Fibroblast of lung (primary cell): Measurements from ENCODE around the gene TGFBRAP1. TPM values are rescaled to one million over a fixed set of nuclear protein-coding genes. Genes with fewer than 3 reads are reported as not detected.

Experiments
- DNase-seq, 2 donors: peaks; one replicate each; pipeline versions ENCODE4 v3.0.0 to v3.0.0-alpha.2; 2010; ENCODE audit warnings: low read depth in 2 of 2
- H2AFZ ChIP-seq: 2 replicates; pipeline ENCODE4 v1.5.1; 2012; ENCODE audit warnings: low read length, control low read depth, inconsistent platforms
- H3K27ac ChIP-seq: 2 replicates; pipeline ENCODE4 v1.5.1; 2011; ENCODE audit warnings: low read length, control low read depth; ENCODE audit not compliant: insufficient read depth
- H3K27me3 ChIP-seq: 2 replicates; pipeline ENCODE4 v1.5.1; 2011; ENCODE audit warnings: mild to moderate bottlenecking, low read length; ENCODE audit not compliant: control insufficient read depth, insufficient read depth
- H3K36me3 ChIP-seq: 2 replicates; pipeline ENCODE4 v1.5.1; 2011; ENCODE audit warnings: low read length; ENCODE audit not compliant: control insufficient read depth, insufficient read depth
- H3K4me1 ChIP-seq: 2 replicates; pipeline ENCODE4 v1.5.1; 2011; ENCODE audit warnings: low read length; ENCODE audit not compliant: control insufficient read depth, insufficient read depth; ENCODE audit errors: extremely low read depth
- H3K4me2 ChIP-seq: 2 replicates; pipeline ENCODE4 v1.5.1; 2011; ENCODE audit warnings: low read length, control low read depth; ENCODE audit not compliant: insufficient read depth; ENCODE audit errors: extremely low read depth
- H3K4me3 ChIP-seq, 4 experiments: fragments of 200-600 bp in 1 of 4; sonication (generic) in 1 of 4; replicated peaks in 1 of 4; 2 replicates each; pipeline ENCODE4 v1.5.1; 2011 to 2016; ENCODE audit warnings: low read length in 4 of 4, low read depth in 3 of 4, mild to moderate bottlenecking in 3 of 4, control low read depth in 2 of 4, inconsistent platforms in 1 of 4, mixed read lengths in 1 of 4; ENCODE audit not compliant: insufficient read depth in 1 of 4; ENCODE audit errors: control extremely low read depth in 1 of 4
- H3K79me2 ChIP-seq: 2 replicates; pipeline ENCODE4 v1.5.1; 2012; ENCODE audit warnings: mild to moderate bottlenecking, low read length, inconsistent platforms; ENCODE audit not compliant: control insufficient read depth, insufficient read depth
- H3K9ac ChIP-seq: 2 replicates; pipeline ENCODE4 v1.5.1; 2011; ENCODE audit warnings: mild to moderate bottlenecking, low read length, control low read depth; ENCODE audit not compliant: insufficient read depth
- H3K9me3 ChIP-seq: 2 replicates; pipeline ENCODE4 v1.5.1; 2012; ENCODE audit warnings: low read depth, low read length; ENCODE audit not compliant: control insufficient read depth, insufficient read depth
- H4K20me1 ChIP-seq: 2 replicates; pipeline ENCODE4 v1.5.1; 2011; ENCODE audit warnings: low read length; ENCODE audit not compliant: control insufficient read depth, insufficient read depth; ENCODE audit errors: extremely low read depth
- CTCF ChIP-seq, 2 donors: IDR thresholded peaks in 1 of 2; conservative IDR thresholded peaks in 1 of 2; 1 replicate in 1 of 2; 2 replicates in 1 of 2; pipeline ENCODE4 v1.5.1; 2011 to 2012; ENCODE audit warnings: low read length in 2 of 2, control low read depth in 1 of 2, inconsistent platforms in 1 of 2, low read depth in 1 of 2, mild to moderate bottlenecking in 1 of 2
- EZH2 ChIP-seq: IDR thresholded peaks from 2 replicates; pipeline ENCODE4 v1.5.1; 2012; ENCODE audit warnings: low read length, control low read depth, mild to moderate bottlenecking; ENCODE audit errors: missing control alignments
- polyA plus RNA-seq, 2 donors: library from polyadenylated mRNA; depleted of rRNA in 1 of 2; stranded (reverse) in 1 of 2; unstranded in 1 of 2; fragments of >200 nt; gene quantifications; 2 replicates each; pipeline ENCODE4 v1.2.1, GENCODE V29; 2011 to 2012; ENCODE audit warnings: missing spikeins in 1 of 2
- total RNA-seq: library from RNA; depleted of rRNA; stranded (reverse); fragments of >200 nt; gene quantifications from 2 replicates; pipeline ENCODE4 v1.2.1, GENCODE V29; 2014

TGFBRAP1 gene
- total and polyA plus RNA-seq, 2 donors (not counting 1 experiment from before 2014, with no cell fraction given) = 8.5 to 14.9 TPM

- Histone ChIP-seq H3K27ac (peak overlapping the region; percentile 44), H3K9ac (no peak overlapping the region), H3K9me3 (no peaks in the 10 kb centered on the region), H3K79me2 (peaks cover 41% of the 10 kb centered on the region), H3K27me3 (no peaks in the 10 kb centered on the region), H3K4me1 (peaks cover 31% of the 10 kb centered on the region), H3K4me3 (no peak overlapping the region), H4K20me1 (no peaks in the 10 kb centered on the region), H3K4me2 (no peak overlapping the region), H2AFZ (no peak overlapping the region), H3K36me3 (peaks cover 23% of the 10 kb centered on the region)
- DNase-seq = peak; percentile 80 to 90
- TF ChIP-seq EZH2 (no peak), CTCF (conservative IDR thresholded peaks at IDR 0.05 in 1 of 2, IDR thresholded peaks at IDR 0.05 in 1 of 2; ENCODE audit: low read depth in 1 of 2, low read length in 2 of 2) (peak; percentile 74 to 87)
Observed at GRCh38 chr2:105369777-105370690, 40.5 kb upstream of the TGFBRAP1 start.

GRCh38 chr2:105368759-105369408 is 39.3 kb upstream of the TGFBRAP1 start:
- peaks cover 35% of the 10 kb centered on the region for H3K79me2 ChIP-seq

More at GRCh38 chr2:105368759-105369408, 39.3 kb upstream of the TGFBRAP1 start:
- TF ChIP-seq CTCF (conservative IDR thresholded peaks at IDR 0.05 in 1 of 2, IDR thresholded peaks at IDR 0.05 in 1 of 2; ENCODE audit: low read depth in 1 of 2, low read length in 2 of 2) (no peak), EZH2 (no peak)
- peaks cover 20% of the 10 kb centered on the region for H3K4me1 ChIP-seq
- DNase-seq = no peak
- no peak overlapping the region for H3K4me3 ChIP-seq
- H3K27ac ChIP-seq = no peak overlapping the region
- no peaks in the 10 kb centered on the region for H4K20me1 ChIP-seq
- H3K4me2 ChIP-seq = no peak overlapping the region
- H2AFZ ChIP-seq = no peak overlapping the region
- no peak overlapping the region for H3K9ac ChIP-seq
- no peaks in the 10 kb centered on the region for H3K9me3 ChIP-seq
- H3K27me3 ChIP-seq = no peaks in the 10 kb centered on the region
- H3K36me3 ChIP-seq = peaks cover 23% of the 10 kb centered on the region
